C4-2B (cell line): ENCODE results near the gene CCL1.

ENCODE experiments used
- H3K27ac ChIP-seq: fragments of 450-650 bp; 2 replicates; pipeline ENCODE4 v1.5.1; 2017
- CTCF ChIP-seq: fragments of 450-650 bp; conservative IDR thresholded peaks from 2 replicates; pipeline ENCODE4 v1.5.1; 2017; ENCODE audit warnings: mild to moderate bottlenecking
- ZFX ChIP-seq: fragments of 450-650 bp; IDR thresholded peaks from 2 replicates; pipeline ENCODE4 v1.6.1; 2017

The CCL1 gene

GRCh38 chr17:34383216-34383615 lies 20.2 kb upstream of the CCL1 start:
- TF ChIP-seq CTCF (no peak), ZFX (no peak)
- no peak overlapping the region for H3K27ac ChIP-seq

GRCh38 chr17:34382621-34383124 lies 19.6 kb upstream of the CCL1 start:
- H3K27ac ChIP-seq, result no peak overlapping the region
- TF ChIP-seq CTCF (no peak), ZFX (no peak)

- no peak overlapping the region for H3K27ac ChIP-seq
- no peak for TF ChIP-seq CTCF
- TF ChIP-seq ZFX, result no peak
Measured at GRCh38 chr17:34379868-34380267, 16.8 kb upstream of the CCL1 start.

GRCh38 chr17:34378664-34379101 lies 15.7 kb upstream of the CCL1 start:
- no peak overlapping the region for H3K27ac ChIP-seq
- TF ChIP-seq CTCF (no peak), ZFX (no peak)

GRCh38 chr17:34377078-34377823 lies 14.2 kb upstream of the CCL1 start:
- H3K27ac ChIP-seq, result no peak overlapping the region
- no peak for TF ChIP-seq ZFX

GRCh38 chr17:34375426-34375997 lies 12.5 kb upstream of the CCL1 start:
- TF ChIP-seq CTCF, result no peak
- TF ChIP-seq ZFX, result no peak
- H3K27ac ChIP-seq, result no peak overlapping the region

- TF ChIP-seq CTCF (no peak), ZFX (no peak)
- no peak overlapping the region for H3K27ac ChIP-seq
Measured at GRCh38 chr17:34374457-34374856, 11.4 kb upstream of the CCL1 start.
